HG03108 (cell line): ENCODE data around the gene RASGRP4.
"Not testable (repeated sequence)": the region's sequence is repeated elsewhere in the genome, so short reads cannot be mapped to it uniquely, and the experiment has no call there.

Experiments
- ATAC-seq: cut with Tn5 transposase; IDR thresholded peaks from one replicate; pipeline ENCODE4 v1.9.1; 2021; ENCODE audit warnings: moderate library complexity; ENCODE audit not compliant: unreplicated experiment

Gene RASGRP4, protein sequence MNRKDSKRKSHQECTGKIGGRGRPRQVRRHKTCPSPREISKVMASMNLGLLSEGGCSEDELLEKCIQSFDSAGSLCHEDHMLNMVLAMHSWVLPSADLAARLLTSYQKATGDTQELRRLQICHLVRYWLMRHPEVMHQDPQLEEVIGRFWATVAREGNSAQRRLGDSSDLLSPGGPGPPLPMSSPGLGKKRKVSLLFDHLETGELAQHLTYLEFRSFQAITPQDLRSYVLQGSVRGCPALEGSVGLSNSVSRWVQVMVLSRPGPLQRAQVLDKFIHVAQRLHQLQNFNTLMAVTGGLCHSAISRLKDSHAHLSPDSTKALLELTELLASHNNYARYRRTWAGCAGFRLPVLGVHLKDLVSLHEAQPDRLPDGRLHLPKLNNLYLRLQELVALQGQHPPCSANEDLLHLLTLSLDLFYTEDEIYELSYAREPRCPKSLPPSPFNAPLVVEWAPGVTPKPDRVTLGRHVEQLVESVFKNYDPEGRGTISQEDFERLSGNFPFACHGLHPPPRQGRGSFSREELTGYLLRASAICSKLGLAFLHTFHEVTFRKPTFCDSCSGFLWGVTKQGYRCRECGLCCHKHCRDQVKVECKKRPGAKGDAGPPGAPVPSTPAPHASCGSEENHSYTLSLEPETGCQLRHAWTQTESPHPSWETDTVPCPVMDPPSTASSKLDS

DNA sequence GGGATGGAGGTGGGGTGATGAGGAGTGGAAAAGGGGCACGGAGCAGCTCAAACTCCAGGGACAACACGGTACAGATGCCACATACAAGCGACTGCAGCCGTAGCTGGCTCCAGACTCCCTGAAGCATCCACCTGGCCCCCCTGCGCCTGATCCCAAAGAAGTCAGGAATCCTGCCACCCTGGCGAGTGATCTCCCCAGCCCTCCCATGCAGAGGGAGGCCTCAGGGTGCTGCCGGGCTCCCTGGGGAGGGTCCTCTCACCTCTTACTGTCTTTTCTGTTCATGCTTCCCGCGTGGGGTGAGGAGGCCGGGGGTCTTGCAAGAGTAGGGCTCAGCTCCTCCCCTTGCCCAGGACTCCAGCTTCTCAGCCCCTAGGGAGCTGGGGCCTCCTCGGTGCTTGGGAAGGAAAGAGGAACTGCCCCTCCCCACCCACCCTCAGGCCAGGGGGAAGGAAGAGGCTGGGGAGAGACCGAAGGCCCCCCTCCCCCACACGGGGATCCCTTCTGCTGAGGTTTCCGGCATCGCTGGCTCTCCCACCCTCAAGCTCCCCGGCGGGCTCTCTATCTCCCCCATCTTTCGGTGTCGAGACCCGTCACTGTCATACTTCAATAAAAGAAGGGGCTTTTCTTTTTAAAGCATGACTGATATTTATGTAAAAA is at the start of gene RASGRP4:
Gene RASGRP4 (minus strand): TSS at position 410 of the 657 bp plus-strand sequence. CDS start 128 bp downstream, at position 282.
- no peak for ATAC-seq

DNA sequence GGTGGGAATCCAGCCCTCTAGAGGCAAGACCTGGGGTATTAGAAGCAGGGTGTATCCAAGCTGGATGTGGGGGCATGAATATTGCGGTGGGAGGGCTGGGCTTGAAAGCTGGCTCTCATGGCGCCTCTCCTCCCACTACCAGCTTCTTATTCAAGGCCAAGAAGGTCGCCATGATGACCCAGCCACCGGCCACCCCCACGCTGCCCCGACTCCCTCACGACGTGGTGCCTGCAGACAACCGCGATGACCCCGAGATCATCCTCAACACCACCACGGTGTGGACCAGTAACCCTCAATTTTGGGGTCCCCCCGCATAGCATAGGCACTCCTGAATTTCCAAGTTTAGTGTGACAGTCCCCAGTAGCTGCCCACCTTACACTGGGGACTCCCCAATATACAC is 49.2 kb upstream of the RASGRP4 start:
- no peak for ATAC-seq

DNA sequence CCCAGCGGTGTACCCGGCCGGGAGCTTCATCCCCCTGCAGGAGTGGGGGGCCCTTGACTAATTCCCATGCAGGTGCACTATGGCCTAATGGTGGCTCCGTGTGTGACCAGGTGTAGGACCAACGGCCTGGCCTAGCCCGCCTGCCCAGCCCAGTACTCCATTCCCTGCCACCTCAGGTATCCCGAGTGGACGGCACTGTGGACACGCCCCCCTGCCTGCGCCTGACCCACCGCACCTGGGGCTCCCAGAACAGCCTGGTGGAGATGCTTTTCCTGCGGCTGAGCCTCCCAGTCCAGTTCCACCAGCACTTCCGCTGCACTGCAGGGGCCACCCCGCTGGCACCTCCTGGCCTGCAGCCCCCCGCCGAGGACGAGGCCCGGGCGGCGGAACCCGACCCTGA is 47.2 kb upstream of the RASGRP4 start:
- ATAC-seq = no peak

DNA sequence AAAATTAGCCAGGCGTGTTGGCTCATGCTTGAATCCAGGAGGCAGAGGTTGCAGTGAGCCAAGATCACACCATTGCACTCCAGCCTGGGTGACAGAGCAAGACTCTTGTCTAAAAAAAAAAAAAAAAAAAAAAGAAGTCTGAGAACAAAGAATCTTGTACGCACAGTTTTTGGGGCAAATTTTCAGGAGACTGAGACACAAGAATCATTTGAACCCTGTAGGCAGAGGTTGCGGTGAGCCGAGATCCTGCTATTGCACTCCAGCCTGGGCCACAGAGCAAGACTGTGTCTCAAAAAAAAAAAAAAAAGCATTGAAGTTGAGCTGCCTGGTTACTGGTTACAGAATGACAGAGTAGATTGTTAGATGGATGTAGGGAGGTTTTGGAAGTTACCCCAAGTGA is 46.7 kb upstream of the RASGRP4 start:
- ATAC-seq = not testable (repeated sequence)

DNA sequence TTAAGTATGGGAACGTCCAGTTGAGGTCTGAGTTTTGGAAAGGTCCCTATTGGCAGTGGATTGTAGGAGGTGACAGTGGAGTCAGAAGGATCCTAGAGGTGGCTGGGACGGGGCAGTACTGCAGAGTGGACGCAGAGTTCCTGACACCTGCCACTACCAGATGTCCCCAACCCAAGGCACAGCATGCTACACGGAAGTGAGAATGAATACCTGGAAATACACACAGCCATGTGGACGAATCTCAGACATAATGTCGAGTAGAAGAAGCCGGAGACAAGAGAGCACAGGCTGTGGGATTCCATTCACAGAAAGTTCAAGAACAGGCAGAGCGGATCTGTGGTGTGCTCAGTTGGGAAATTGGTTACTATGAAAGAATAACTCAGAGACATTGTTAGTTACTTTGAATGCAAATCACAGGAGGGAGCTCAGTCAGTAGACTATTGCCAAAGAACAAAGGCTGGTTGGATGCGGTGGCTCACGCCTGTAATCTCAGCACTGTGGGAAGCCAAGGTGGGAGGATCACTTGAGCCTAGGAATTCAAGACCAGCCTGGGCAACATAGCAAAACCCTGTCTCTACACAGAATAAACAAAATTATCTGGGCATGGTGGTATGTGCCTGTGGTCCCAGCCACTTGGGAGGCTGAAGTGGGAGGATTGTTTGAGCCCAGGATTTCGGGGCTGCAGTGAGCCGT is 44.9 kb upstream of the RASGRP4 start:
- ATAC-seq = no peak

DNA sequence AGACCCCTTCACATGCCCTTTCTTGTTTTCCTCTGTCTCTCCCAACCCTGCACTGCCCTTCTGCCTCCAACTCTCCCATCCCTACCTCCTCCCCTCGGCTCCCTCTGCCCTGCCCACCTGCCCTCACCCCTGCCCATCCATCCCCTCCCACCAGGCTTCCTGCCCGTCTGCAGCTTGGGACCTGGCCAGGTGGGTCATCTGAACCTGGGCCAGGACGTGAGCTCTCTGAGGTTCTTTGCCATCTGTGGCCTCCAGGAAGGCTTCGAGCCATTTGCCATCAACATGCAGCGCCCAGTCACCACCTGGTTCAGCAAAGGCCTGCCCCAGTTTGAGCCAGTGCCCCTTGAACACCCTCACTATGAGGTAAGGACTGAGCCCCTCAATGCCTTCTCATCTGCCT is 43.1 kb upstream of the RASGRP4 start:
- ATAC-seq = no peak

DNA sequence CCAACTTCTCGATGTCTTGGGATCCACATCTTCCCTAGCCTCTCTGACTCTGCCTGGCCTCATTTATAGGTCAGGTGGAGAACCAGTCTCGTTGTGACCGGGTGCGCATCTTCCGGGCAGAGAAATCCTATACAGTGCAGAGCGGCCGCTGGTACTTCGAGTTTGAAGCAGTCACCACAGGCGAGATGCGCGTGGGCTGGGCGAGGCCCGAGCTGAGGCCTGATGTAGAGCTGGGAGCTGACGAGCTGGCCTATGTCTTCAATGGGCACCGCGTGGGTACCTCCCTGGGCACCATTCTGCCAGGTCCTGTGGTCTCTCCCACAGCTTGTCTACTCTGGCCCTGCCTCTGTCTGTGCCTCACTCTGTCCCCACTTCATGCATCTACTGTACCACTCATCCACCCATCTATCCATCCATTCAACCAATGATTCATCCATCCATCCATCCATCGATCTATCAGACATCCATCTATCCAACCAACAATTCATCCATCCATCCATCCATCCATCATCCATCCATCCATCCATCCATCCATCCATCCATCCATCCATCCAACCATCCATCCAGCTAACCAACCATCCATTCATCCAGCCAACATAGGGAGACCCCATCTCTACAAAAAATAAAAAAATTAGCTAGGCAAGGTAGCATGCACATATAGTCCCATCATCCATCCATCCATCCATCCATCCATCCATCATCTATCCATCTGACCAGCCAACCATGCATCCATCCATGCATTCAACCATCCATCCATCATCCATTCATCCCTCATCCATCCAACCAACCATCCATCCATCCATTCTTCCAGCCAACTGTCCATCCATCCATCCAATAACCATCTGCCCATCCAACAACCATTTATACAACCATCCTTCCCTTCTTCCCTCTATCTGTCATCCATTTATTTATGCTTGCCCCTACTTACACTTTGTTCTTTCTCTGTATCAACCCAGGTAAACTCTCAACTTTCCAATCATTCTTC is 41.8 kb upstream of the RASGRP4 start:
- no peak for ATAC-seq

DNA sequence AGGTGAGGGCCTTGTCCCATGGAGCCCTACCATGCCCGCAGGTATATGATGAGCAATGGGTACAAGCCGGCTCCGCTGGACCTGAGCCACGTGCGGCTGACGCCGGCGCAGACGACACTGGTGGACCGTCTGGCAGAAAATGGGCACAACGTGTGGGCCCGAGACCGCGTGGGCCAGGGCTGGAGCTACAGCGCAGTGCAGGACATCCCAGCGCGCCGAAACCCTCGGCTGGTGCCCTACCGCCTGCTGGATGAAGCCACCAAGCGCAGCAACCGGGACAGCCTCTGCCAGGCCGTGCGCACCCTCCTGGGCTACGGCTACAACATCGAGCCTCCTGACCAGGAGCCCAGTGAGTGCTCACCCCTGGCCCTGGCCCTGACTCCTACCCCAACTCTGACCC is 40.0 kb upstream of the RASGRP4 start:
- ATAC-seq = no peak

DNA sequence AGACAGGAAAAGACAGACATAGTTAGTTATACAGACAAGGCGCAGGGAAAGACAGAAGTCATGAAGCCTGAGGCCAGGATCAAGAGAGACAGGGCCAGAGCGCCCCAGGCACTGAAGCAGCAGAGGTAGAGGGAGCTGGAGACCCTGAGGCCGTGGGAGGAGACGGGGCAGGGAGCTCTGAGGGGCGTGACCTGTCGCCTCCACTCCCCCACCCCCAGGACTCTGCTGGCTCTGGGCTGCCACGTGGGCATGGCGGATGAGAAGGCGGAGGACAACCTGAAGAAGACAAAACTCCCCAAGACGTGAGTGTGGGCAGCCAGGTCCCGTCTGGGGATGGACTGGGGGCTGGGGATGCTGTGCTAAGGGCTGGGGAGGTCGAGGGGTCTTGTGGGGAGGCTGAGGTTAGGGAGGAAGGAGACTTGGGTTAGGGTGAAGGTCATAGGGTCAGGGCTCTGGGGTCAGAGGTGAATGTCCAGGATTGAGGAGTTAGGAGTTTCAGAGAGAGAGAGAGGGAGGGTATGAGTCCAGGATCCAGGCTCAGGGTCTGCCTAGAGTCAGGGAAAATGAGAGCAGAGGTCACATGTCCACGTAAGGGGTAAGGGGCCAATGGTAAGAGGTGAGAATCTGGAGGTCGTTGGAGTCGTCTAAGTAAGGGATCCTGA is 38.5 kb upstream of the RASGRP4 start:
- no peak for ATAC-seq

DNA sequence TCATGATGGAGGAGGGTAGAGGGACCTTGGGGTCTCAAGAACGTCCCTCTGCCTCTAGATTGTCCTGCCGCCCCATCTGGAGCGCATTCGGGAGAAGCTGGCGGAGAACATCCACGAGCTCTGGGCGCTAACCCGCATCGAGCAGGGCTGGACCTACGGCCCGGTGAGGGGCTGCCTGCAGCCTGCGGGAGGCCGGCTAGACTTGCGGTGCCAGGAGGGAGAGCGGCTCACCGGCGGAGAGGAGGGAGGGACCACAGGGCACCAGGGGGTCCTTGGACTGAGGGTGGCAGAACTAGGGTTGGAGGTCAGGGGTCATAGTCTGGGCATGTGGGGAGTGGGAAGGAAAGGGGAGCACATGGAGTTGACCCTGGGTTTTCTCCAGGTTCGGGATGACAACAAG is 37.3 kb upstream of the RASGRP4 start:
- ATAC-seq = no peak

DNA sequence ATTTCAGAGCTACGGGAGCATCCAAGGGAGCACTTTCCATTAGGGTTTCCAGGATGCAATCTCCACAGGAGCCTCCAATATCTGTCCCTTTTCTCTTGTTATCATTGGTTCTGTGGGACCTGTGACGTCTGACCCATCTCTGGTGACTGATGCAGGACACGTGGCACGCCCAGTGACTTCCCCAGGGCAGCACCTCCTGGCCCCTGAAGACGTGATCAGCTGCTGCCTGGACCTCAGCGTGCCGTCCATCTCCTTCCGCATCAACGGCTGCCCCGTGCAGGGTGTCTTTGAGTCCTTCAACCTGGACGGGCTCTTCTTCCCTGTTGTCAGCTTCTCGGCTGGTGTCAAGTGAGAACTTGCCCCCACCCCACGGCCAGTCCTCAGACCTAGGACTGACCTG is 33.0 kb upstream of the RASGRP4 start:
- no peak for ATAC-seq

DNA sequence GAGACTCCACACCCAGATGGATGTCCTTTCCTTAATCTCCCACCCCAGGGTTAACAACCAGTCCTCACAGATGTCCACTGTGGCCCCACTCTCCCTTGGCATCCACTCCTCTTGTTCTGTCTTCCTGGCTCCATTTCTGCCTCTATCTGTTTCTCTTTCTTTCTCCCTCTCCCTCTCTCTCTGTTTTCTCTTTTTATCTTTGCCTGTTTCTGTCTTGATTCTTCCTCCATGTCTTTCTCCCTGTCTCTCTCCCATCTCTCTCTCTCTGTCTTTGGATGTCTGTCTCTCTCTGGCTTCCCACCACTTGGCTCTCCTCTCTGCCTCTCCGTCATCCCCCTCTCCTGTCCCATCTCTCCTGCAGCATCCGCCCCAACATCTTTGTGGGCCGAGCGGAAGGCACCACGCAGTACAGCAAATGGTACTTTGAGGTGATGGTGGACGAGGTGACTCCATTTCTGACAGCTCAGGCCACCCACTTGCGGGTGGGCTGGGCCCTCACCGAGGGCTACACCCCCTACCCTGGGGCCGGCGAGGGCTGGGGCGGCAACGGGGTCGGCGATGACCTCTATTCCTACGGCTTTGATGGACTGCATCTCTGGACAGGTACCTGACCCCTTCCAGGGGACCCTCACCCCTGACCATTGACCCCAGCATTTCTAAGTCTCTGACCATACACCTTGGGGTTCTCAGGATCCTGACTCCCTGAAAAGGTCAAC is 31.8 kb upstream of the RASGRP4 start:
- no peak for ATAC-seq

DNA sequence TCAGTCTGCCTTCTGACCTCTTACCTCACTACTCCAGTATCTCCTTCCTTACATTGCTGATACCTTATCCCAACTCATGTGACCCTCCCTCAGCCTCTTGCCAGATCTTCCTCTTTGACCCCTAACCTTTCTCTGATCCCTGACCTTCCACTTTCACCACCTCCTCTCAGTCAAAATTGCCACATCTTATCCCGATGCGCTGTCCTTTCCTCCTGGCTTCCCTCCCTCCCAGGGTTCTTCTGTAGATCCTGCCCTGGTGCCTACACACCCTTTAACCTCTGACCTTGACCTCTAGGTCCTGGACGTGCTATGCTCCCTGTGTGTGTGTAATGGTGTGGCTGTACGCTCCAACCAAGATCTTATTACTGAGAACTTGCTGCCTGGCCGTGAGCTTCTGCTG is 31.2 kb upstream of the RASGRP4 start:
- no peak for ATAC-seq

DNA sequence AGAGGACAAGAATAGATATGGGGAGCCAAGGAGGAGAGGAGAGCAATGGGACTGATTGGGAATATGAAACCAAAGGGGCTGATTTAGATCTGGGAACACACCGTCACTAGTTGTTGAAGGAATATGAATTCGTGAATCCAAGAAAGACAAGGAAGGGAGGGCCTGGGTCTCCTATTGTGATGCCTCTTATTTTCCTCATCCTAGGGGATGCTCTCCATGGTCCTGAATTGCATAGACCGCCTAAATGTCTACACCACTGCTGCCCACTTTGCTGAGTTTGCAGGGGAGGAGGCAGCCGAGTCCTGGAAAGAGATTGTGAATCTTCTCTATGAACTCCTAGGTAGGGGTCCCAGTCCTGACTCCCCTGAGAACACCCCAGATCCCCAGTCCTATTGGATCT is 29.0 kb upstream of the RASGRP4 start:
- ATAC-seq = no peak

DNA sequence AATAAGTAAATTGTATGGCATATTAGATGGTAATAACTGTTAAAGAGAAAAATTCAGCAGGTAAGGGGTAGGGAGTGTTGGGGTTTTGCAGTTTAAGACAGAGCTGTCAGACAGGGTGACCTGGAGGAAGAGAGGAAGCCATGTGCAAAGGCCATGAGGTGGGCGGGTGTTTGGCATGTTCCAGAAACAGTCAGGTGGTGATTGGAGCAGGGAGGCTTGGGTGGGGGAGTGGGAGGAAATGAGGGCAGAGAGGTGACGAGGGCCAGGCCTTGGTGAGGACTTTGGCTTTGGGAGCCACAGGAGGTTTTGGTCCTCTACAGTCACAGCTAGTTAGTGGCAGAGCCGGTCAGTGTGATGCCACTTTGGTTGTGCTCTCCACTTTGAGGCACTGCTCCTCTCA is 27.6 kb upstream of the RASGRP4 start:
- no peak for ATAC-seq

DNA sequence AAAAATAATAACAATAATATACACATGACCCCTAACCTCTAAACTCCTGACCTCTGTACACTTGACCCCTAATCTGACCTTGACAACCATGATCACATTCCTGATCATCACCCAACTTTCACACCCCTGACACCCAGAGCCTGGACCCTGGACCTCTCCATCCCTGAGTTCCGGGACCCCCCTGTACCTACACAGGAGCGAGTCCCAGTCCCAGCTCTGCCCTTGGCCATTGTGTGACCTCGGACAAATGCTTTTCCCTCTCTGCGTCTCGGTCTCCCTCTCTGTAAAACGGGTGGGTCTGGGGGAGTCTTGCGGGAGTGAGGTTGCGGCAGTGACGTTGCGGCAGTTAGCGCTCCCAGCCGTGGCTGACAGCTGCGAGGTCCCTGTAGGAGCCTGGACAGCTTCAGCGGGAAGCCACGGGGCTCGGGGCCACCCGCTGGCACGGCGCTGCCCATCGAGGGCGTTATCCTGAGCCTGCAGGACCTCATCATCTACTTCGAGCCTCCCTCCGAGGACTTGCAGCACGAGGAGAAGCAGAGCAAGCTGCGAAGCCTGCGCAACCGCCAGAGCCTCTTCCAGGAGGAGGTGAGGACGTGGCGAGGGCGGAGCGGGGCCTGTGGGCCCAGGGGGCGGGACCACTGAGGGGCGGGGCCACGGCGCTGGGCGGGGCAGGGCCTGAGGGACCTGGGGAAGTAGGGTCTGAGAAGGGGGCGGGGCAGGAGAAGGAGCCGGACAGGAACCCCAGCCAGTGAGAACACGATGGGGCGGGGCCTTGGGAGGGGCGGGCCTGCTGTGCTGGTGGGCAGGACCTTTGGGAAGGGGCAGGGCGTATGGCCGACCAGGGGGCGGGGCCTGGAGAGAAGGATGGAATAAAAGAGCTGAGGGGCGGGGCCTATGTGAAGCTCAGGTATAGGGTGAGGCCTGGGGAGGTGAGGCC is 26.7 kb upstream of the RASGRP4 start:
- ATAC-seq = no peak

DNA sequence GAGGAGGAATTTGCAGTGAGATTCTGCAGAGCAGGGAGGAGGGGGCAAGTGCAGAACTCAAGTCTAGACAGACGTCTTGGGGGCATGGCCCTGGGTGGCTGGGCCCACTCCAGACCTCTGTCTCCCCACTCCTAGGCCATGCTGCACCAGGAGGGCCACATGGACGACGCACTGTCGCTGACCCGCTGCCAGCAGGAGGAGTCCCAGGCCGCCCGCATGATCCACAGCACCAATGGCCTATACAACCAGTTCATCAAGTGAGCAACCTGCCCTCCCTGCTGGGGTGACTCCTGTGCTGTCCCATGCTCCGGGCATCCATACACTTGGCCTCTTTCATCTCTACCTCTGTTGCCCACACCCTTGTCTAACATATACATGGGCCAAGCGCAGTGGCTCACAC is 25.6 kb upstream of the RASGRP4 start:
- ATAC-seq = no peak

DNA sequence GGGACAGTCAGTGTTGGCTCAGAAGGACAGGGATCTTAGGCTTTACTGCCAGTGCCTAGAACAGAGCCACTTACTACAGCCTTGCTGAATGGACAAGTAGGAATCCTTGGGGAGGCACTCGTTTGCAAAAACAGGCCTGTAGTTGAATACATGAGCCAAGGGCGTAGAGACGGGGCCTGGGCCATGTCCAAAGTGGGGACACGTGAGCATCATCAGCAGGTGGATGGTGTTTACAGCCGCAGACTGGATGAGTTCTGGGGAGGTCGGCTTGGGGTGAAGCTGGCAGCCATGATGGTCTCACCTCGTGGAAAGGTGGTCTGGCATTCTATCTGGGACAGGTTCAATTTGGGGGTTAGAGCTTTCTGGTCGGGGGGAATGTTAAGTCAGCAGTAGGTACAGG is 25.0 kb upstream of the RASGRP4 start:
- no peak for ATAC-seq
